ENCODE data around the gene GORASP2.

The GORASP2 gene

GRCh38 chr2:171008550-171009205 lies 79.6 kb downstream of the GORASP2 start:
- DNase-seq: no peak

GRCh38 chr2:171009386-171009785 lies 80.3 kb downstream of the GORASP2 start:
- DNase-seq: no peak

- no peak for DNase-seq
Observed at GRCh38 chr2:171013851-171014250, 84.8 kb downstream of the GORASP2 start.

GRCh38 chr2:171016125-171016524 lies 87.1 kb downstream of the GORASP2 start:
- DNase-seq: no peak
